Thyroid gland (tissue), 4 donors: ENCODE data around the gene UBXN11.

Experiments used
- CTCF ChIP-seq, 6 experiments: fragments of 200-600 bp in 3 of 6; fragments of 450-650 bp in 3 of 6; sonication (generic) in 3 of 6; IDR thresholded peaks; one replicate each; pipeline ENCODE4 v1.5.1; 2016 to 2019; ENCODE audit warnings: antibody characterized with exemption in 6 of 6, mild to moderate bottlenecking in 2 of 6, inconsistent platforms in 1 of 6, moderate library complexity in 1 of 6
- POLR2A ChIP-seq, 2 donors: fragments of 450-650 bp; IDR thresholded peaks; one replicate each; pipeline ENCODE4 v1.6.1; 2017; ENCODE audit warnings: antibody characterized with exemption in 2 of 2, mild to moderate bottlenecking in 2 of 2, moderate library complexity in 1 of 2

- TF ChIP-seq CTCF (IDR thresholded peaks at IDR 0.05) (no peak), POLR2A (IDR thresholded peaks at IDR 0.05) (no peak)
Observed at GRCh38 chr1:26344147-26344920, 37.9 kb upstream of the UBXN11 start.
